ENCODE measurements around the gene TAPBPL.
"Not testable (repeated sequence)": the region's sequence is repeated elsewhere in the genome, so short reads cannot be mapped to it uniquely, and the experiment has no call there.

Gene TAPBPL

DNA sequence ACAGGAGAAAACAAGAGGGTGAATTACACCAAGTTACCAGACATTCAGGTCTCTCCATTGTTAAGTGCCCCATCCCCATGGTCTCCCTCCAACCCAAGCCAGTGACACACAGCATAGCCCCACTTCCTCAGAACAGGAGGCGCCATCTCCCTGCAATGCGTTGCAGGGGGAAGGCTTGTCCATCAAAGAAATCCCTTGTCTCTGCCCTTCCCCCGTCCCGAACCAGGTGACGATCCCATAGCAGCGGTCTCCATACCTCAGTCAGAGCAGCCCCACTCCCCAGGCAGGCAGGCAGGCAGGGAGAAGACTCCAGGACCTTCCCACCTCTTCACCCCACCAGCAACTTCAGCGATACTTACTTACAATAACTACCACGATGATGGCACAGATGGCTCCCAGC, 12.7 kb downstream of the TAPBPL start:
- no peak for DNase-seq

DNA sequence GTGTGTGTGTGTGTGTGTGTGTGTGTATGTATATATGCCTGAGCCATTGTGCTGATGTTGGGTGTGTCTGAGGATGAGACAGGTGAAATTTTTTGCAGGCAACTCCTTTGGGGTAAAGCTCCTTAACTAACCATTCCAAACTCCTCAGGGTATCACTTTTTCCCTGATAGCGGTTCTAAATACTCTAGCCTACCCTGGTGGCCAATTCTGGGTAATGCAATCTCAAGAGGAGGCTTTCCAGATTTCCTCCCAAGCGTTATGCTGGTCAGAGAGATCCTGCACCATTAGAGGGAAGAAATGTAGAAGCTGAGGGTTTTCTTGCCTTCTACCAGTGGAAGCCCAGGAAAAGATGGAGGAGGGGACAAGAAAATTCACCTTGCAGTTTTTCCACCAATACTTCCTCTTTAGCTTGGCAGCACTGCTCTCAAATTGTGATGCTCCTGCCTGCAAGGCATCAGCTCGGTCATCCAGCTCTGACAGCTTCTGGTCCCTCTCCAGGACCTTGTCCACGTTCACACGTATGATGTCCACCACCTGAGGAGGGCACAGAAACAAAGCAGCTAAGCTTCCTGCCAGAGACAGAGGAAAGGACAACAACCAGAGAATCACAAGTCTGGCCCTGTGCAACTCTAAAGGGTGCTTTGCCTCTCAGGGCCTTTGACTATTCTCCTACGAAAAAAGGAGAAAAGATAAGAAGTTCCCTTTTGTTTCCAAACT, 13.8 kb downstream of the TAPBPL start:
- peak; percentile 76 for DNase-seq

DNA sequence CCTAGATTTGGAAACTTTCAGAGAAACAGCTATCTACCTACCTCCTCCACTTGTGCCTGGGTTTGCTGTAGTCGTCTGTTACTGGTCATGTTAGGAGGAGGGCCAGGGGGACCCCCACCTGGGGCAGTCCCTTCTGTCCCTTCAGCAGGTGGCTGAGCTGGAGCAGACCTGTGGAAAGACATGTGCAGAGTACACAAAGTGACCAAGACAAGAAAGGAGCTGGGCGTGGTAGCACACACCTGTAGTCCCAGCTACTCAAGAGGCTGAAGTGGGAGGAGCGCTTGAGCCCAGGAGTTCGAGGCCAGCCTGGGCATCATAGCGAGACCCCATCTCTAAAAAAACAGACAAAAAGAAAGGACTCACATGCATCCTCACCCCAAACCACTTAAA, 14.3 kb downstream of the TAPBPL start:
- no peak for DNase-seq

DNA sequence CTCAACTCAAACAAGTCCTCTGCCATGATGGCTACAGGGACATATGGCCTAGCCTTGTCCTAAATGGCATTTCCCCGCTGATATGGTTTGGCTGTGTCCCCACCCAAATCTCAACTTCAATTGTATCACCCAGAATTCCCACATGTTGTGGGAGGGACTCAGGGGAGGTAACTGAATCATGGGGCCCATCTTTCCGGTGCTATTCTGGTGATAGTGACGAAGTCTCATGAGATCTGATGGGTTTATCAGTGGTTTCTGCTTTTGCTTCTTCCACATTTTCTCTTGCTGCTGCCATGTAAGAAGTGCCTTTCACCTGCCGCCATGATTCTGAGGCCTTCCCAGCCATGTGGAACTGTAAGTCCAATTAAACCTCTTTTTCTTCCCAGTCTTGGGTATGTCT, 14.9 kb downstream of the TAPBPL start:
- not testable (repeated sequence) for DNase-seq

DNA sequence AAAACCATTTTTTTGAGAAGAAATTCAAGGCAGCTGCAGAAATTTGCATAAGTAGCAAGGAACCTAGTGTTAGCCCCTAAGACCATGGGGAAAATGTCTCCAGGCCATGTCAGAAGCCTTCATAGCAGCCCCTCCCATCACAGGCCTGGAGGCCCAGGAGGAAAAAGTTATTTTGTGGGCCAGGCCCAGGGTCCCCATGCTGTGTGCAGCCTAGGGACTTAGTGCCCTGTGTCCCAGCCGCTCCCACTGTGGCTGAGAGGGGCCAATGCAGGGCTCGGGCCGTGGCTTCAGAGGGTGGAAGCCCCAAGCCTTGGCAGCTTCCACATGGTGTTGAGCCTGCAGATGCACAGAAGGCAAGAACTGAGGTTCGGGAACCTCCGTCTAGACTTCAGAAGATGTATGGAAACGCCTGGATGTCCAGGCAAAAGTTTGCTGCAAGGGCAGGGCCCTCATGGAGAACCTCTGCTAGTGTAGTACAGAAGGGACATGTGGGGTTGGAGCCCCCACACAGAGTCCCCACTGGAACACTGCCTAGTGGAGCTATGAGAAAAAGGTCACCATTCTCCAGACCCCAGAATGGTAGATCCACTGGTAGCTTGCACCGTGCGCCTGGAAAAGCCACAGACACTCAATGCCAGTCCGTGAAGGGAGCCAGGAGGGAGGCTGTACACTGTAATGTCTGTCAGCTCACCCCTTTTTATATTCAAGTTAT, 15.9 kb downstream of the TAPBPL start:
- not testable (repeated sequence) for DNase-seq

DNA sequence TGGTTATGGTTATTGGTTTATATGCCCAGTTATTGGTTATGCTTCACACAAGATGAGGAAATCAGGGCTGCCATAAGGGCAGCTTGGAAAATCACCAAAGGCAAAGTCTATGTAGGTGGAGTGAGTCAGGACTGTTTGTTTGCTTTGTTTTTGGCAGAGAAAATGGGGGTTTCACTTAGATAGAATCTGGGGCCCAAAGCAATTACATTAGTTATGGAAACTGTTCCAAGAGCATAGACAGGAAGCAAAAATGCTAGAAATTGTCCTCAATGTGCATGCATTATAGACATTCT, 16.4 kb downstream of the TAPBPL start:
- no peak for DNase-seq

DNA sequence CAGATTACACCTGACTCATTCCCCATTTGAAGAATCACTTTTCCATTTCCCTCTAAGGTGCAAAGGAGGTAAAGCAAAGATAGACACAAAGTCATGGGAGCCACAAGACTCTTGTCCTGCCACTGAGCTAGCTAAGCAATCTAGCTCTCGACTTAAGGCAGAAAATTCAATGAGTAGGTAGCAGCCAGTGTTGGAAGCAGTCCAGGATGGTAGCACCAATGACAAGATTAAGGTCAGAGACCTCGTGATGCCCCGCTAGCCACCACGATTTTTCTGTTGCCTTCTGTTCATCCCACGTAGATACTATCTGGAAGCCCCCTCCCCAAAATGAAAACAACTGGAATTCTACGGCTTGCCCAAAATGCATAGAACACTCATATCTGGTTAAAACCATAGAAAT, 17.2 kb downstream of the TAPBPL start:
- no peak for DNase-seq

DNA sequence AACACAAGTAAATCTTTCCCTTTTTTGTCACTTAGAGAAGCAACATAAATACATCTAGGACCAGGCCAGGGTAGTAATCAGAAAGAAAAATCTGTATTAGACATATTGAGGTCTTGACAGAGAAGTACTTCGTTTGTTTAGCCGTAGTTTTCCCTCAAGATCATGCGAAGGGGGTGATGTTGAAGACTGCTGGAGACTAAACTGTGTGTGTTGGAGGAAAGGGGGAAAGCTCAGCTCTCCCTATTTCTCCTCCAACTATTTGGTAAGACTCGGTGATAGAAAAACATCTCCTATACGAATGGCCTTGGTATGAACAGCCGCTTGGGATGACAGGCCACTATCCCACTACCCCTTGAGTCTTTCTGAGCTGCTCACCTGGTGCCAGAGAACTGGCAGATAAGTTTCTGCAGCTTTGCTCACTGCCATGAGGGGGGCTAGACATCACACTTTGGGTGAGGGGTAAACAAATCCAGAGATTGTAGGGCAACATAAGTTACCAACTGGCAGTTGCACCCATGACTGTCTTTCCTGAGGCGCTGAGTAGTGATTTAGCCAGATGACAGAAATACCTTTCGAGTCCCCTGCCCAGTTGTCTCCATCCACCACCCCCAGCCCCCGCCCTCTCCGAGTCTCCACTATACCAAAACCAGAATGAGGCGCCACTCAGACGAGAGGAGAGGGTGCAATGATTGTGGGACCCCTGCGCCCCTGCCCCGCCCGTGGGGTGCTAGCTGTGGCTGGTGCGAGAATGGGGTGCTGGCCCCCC, 17.9 kb downstream of the TAPBPL start:
- DNase-seq, result peak; percentile 66

DNA sequence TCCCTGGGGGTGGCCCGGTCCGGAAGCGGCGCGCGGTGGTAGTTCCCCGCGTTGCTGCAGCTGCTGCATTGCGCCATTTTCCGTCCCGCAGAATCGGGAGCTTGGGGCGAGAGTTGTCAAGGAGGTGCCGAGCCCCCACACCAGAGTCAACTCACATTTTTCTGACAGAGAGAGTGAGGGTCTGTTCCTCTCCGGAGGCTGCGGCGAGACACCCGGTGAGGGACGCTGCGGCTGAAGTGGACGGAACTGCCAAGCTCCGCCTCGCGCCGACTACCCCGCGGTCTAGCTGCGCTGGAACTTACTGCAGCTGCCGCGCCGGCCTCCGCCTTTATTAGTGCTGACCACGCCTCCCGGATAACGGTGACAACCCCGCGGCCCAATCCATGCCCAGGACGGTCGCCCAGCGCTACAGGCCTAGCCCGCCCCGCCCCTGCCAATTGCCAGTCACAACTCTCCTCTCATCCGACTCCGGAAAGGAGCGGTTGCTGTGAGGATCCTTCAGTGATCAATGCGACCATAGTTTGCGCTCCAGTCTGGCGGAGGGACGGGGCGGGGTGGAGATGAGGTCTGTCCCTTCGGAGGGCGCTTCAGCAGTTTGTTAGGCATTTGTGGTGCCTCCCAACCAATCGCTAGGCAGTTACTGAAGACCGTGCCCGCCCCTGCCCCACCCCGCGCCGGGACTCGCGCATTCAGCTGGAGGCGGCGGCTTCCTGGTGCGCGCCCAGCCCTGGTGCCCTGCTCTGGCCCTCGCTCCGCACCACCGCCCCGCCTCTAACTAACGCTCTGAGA, 18.7 kb downstream of the TAPBPL start, which contains the start of gene VAMP1:
TSS of gene VAMP1 (minus strand) at position 303 of the 789 bp plus-strand sequence. CDS start at position 157, 146 bp downstream.
- peak; percentile 100 for DNase-seq

DNA sequence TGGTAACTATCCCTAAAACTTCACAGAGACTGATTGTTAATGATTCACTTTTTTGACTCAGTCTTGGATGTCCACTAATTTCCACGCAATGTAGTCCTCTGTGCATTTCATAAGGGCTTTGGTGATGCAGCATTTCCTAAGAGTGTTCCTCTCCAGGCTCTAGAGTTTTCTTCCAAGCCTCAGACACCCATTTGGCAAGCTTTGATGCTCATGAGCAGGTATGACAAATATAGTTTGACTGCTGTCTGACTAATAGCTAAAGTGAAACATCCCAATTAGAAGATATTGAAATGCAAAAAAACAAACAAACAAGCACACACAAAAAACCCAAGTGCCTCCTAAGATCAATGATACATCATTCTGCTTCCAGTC, 20.1 kb downstream of the TAPBPL start:
- no peak for DNase-seq

DNA sequence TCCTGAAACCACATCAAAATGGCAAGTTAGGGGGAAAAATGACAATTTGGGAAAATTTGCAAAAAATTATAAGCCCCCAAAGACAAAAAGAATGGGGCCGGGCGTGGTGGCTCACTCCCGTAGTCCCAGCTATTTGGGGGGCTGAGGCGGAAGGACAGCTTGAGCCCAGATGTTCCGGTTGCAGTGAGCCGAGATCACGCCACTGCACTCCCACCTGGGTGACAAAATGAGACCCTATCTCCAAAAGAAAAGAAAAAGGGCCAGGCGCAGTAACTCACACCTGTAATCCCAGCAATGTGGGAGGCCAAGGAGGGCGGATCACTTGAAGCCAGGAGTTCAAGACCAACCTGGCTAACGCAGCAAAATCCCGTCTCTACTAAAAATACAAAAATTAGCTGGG, 20.6 kb downstream of the TAPBPL start:
- DNase-seq, result no peak

DNA sequence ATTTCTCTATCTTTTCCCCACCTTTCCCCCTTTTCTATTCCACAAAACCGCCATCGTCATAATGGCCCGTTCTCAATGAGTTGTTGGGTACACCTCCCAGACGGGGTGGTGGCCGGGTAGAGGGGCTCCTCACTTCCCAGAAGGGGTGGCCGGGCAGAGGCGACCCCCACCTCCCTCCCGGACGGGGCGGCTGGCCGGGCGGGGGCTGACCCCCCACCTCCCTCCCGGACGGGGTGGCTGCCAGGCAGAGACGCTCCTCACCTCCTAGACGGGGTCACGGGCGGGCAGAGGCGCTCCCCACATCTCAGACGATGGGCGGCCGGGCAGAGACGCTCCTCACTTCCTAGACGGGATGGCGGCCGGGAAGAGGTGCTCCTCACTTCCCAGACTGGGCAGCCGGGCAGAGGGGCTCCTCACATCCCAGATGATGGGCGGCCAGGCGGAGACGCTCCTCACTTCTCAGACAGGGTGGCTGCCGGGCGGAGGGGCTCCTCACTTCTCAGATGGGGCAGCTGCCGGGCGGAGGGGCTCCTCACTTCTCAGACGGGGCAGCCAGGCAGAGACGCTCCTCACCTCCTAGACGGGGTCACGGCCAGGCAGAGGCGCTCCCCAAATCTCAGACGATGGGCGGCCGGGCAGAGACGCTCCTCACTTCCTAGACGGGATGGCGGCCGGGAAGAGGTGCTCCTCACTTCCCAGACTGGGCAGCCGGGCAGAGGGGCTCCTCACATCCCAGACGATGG, 23.6 kb downstream of the TAPBPL start:
- DNase-seq, result not testable (repeated sequence)

DNA sequence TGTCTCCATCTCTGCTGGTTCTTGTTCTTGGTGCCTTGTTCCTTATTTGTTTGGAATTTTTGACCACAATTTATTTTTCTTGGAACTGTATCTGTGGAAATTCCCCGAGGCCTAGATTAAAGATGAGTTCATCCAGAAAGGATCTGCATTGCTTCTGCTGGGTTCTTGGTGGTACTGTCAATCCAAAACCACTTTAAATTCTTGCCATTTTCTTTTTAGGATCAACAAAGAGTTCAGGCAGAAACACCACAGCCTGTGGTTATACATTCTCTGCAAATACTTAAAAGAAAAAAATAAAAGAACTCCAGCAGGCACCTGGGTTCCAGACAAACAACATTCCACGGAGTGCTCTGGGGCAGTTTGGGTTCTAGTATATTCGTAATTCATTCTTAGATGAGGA, 24.6 kb downstream of the TAPBPL start:
- no peak for DNase-seq

DNA sequence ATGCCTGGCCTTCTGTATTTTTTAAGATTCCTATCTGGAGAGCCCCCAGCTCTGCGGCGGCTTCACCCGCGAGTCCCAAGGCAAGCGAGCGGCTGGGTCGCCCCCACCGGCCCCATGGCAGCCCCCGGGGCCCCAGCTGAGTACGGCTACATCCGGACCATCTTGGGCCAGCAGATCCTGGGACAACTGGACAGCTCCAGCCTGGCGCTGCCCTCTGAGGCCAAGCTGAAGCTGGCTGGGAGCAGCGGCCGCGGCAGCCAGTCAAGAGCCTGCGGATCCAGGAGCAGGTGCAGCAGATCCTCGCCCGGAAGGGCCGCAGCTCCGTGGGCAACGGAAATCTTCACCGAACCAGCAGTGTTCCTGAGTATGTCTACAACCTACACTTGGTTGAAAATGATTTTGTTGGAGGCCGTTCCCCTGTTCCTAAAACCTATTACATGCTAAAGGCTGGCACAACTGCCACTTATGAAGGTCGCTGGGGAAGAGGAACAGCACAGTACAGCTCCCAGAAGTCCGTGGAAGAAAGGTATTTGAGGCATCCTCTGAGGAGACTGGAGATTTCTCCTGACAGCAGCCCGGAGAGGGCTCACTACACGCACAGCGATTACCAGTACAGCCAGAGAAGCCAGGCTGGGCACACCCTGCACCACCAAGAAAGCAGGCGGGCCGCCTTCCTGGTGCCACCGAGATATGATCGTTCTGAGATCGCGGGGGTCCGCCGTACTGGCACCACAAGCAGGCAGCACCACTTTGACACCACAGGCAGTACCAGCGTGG, 25.9 kb downstream of the TAPBPL start:
- DNase-seq, result not testable (repeated sequence)

DNA sequence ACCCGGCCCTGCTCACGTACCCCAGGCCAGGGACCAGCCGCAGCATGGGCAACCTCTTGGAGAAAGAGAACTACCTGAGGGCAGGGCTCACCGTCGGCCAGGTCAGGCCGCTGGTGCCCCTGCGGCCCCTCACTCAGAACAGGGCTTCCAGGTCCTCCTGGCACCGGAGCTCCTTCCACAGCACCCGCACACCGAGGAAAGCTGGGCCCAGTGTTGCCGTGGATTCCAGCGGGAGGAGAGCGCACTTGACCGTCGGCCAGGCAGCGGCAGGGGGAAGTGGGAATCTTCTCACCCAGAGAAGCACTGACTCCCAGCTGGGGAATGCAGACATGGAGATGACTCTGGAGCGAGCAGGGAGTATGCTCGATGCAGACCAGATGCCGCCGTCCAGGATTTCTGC, 26.6 kb downstream of the TAPBPL start:
- no peak for DNase-seq

DNA sequence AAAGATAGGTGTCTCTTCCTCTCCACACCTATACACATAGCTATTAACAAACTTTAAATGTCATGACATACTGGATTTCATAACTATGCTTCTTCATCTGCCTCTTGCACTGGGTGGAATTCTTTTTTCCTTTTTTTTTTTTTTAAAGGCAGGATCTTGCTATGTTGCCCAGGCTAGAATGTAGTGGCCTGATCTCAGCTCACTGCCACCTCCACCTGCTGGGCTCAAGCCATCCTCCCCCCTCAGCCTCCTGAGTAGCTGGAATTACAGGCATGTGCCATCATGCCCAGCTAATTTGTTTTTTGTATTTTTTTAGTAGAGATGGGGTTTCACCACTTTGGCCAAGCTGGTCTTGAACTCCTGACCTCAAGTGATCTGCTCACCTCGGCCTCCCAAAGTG, 36.4 kb downstream of the TAPBPL start:
- DNase-seq, result no peak

DNA sequence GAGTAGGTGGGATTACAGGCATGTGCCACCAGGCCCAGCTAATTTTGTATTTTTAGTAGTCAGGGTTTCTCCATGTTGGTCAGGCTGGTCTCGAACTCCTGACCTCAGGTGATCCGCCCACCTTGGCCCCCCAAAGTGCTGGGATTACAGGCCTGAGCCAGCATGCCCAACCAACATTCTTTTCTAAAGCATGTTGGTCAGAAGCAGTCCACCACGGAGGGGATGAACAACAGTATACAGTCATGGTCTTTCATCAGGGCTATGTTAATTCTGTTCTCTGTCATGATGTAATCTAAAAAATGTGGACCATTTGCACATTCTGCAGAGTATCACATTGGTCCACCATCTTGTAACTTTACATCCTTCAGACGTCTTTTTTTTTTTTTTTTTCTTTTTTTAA, 37.6 kb downstream of the TAPBPL start:
- DNase-seq, result no peak

DNA sequence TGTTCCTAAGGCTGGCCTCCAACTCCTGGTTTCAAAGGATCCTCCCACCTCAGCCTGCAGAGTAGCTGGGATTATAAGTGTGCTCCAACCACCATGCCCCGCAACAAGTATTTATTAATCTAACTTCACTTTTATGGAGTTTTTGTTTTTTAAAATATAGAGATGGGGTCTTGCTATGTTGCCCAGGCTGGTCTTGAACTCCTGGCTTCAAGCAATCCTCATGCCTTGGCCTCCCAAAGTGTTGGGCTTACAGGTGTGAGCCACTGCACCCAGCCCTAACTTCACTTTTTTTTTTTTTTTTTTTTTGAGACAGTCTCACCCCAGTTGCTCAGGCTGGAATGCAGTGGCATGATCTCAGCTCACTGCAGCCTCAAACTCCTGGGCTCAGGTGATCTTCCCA, 38.8 kb downstream of the TAPBPL start:
- DNase-seq, result not testable (repeated sequence)

DNA sequence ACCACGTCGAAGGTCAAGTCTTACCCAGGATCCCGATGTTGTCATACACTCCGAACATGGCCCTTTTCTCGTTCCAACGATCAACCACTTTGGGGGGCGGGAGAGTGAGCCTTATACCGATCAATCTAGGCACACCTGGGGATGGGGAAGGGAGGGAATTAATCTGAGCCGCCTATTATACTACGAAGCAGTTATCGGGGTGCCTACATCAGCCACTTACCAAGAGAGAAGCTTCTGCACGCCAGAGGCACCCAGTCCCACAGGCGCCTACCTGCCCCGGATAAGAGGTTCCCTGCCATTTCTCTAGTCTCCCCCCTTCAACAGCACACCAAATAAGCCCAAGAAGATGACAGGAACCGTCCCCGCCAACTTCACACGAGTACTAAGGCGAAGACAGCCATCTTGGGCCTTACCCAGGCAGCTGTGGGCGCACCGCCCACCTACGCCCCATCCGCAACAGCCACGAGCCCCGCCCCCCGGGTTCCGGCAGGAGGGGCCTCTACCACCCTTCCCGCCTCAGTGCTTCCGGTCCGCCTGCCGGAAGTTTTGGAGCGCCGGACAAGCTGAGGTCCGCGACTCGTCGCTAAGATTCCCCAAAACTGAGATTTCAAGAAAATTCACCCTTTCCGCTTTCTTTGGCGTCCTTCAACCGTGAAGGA, 41.1 kb downstream of the TAPBPL start, which contains the start of gene MRPL51:
TSS of gene MRPL51 (minus strand) at position 425 of the 659 bp plus-strand sequence. CDS start at position 299, 126 bp downstream.
- DNase-seq, result peak; percentile 99

DNA sequence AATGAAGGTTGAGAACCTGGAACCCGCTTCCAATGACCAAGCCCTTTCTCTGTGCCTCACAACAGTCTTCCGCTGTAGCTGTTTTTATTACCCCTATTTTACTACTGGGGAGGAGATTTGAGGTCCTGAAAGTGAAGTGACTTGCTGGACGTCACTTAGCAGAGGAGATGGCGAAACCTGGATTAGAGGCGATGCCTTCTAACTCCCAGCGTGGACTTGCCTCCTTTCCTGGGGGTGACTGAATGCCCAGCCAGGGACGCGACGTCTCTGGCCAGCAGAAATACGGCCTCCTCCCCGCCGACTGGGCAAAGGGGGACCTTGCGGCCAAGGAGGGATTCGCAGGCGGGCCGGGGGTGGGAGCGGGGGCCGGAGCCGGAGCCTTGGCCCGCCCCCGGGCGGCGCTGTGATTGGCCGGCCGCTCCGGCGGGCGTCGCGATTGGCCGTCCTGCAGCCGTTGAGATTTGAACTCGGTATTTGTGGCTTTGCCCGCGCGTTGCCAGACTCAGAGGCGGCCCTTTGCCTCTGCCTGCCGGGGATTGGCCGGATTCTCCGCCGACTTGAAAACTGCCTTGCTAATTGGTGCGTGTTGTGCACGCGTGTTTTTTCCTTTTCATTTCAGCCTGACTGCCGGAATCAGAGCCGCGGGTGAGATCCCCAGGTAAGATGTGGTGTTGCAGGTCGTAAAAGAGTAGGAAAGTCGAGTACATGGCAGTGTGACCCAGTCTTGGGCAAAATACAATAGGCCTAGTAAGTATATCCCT, 41.8 kb downstream of the TAPBPL start, which contains the start of gene NCAPD2:
TSS of gene NCAPD2 (plus strand) at position 606 of the 761 bp plus-strand sequence. CDS start 997 bp downstream, outside the sequence.
- peak; percentile 99 for DNase-seq

All from NCI-H146 (cell line).